ENCODE results near the gene TFDP1.

The TFDP1 gene

GRCh38 chr13:113601166-113602070 lies 16.9 kb downstream of the TFDP1 start:
- no peak overlapping the region for H3K4me3 ChIP-seq (ENCODE audit: low read length)
- peaks cover 8% of the 10 kb centered on the region for H3K4me1 ChIP-seq (ENCODE audit: insufficient read depth, low read length)
- H3K9me3 ChIP-seq (ENCODE audit: low read length), result peaks cover 53% of the 10 kb centered on the region
- H3K36me3 ChIP-seq (ENCODE audit: insufficient read depth, low read length), result peaks cover 62% of the 10 kb centered on the region
- H2AFZ ChIP-seq (ENCODE audit: low read depth, low read length), result no peak overlapping the region
- H3K27me3 ChIP-seq (ENCODE audit: insufficient read depth, low read length), result no peaks in the 10 kb centered on the region

- Histone ChIP-seq H3K27me3 (ENCODE audit: insufficient read depth, low read length) (no peaks in the 10 kb centered on the region), H2AFZ (ENCODE audit: low read depth, low read length) (no peak overlapping the region), H3K9me3 (ENCODE audit: low read length) (peaks cover 47% of the 10 kb centered on the region), H3K4me1 (ENCODE audit: insufficient read depth, low read length) (peaks cover 8% of the 10 kb centered on the region), H3K36me3 (ENCODE audit: insufficient read depth, low read length) (peaks cover 63% of the 10 kb centered on the region), H3K4me3 (ENCODE audit: low read length) (no peak overlapping the region)
These were observed 17.9 kb downstream of the TFDP1 start for GRCh38 chr13:113602291-113602988.

- Histone ChIP-seq H3K27me3 (ENCODE audit: insufficient read depth, low read length) (no peaks in the 10 kb centered on the region), H3K9me3 (ENCODE audit: low read length) (peaks cover 40% of the 10 kb centered on the region), H3K4me1 (ENCODE audit: insufficient read depth, low read length) (peaks cover 8% of the 10 kb centered on the region), H3K4me3 (ENCODE audit: low read length) (no peak overlapping the region), H3K36me3 (ENCODE audit: insufficient read depth, low read length) (peaks cover 60% of the 10 kb centered on the region), H2AFZ (ENCODE audit: low read depth, low read length) (no peak overlapping the region)
These were observed 18.7 kb downstream of the TFDP1 start for GRCh38 chr13:113603116-113603710.

GRCh38 chr13:113604186-113604585 lies 19.6 kb downstream of the TFDP1 start:
- Histone ChIP-seq H3K36me3 (ENCODE audit: insufficient read depth, low read length) (peaks cover 59% of the 10 kb centered on the region), H3K4me3 (ENCODE audit: low read length) (no peak overlapping the region), H3K4me1 (ENCODE audit: insufficient read depth, low read length) (peaks cover 8% of the 10 kb centered on the region), H3K27me3 (ENCODE audit: insufficient read depth, low read length) (no peaks in the 10 kb centered on the region), H3K9me3 (ENCODE audit: low read length) (peaks cover 34% of the 10 kb centered on the region), H2AFZ (ENCODE audit: low read depth, low read length) (no peak overlapping the region)

GRCh38 chr13:113605461-113605860 lies 20.9 kb downstream of the TFDP1 start:
- no peak overlapping the region for H3K4me3 ChIP-seq (ENCODE audit: low read length)
- no peak overlapping the region for H2AFZ ChIP-seq (ENCODE audit: low read depth, low read length)
- H3K9me3 ChIP-seq (ENCODE audit: low read length), result peaks cover 21% of the 10 kb centered on the region
- H3K4me1 ChIP-seq (ENCODE audit: insufficient read depth, low read length), result peaks cover 8% of the 10 kb centered on the region
- H3K27me3 ChIP-seq (ENCODE audit: insufficient read depth, low read length), result no peaks in the 10 kb centered on the region
- H3K36me3 ChIP-seq (ENCODE audit: insufficient read depth, low read length), result peaks cover 57% of the 10 kb centered on the region

GRCh38 chr13:113605866-113606438 lies 21.4 kb downstream of the TFDP1 start:
- H3K36me3 ChIP-seq (ENCODE audit: insufficient read depth, low read length), result peaks cover 55% of the 10 kb centered on the region

GRCh38 chr13:113607056-113607888 lies 22.7 kb downstream of the TFDP1 start:
- H3K27me3 ChIP-seq (ENCODE audit: insufficient read depth, low read length), result no peaks in the 10 kb centered on the region
- peaks cover 8% of the 10 kb centered on the region for H3K4me1 ChIP-seq (ENCODE audit: insufficient read depth, low read length)
- peaks cover 17% of the 10 kb centered on the region for H3K9me3 ChIP-seq (ENCODE audit: low read length)
- no peak overlapping the region for H2AFZ ChIP-seq (ENCODE audit: low read depth, low read length)
- H3K4me3 ChIP-seq (ENCODE audit: low read length), result no peak overlapping the region
- peaks cover 61% of the 10 kb centered on the region for H3K36me3 ChIP-seq (ENCODE audit: insufficient read depth, low read length)

More at GRCh38 chr13:113605866-113606438, 21.4 kb downstream of the TFDP1 start:
- peaks cover 8% of the 10 kb centered on the region for H3K4me1 ChIP-seq (ENCODE audit: insufficient read depth, low read length)
- H3K9me3 ChIP-seq (ENCODE audit: low read length), result peaks cover 17% of the 10 kb centered on the region
- H3K4me3 ChIP-seq (ENCODE audit: low read length), result no peak overlapping the region
- no peak overlapping the region for H2AFZ ChIP-seq (ENCODE audit: low read depth, low read length)
- H3K27me3 ChIP-seq (ENCODE audit: insufficient read depth, low read length), result no peaks in the 10 kb centered on the region

GRCh38 chr13:113607889-113608635 lies 23.5 kb downstream of the TFDP1 start:
- Histone ChIP-seq H3K4me3 (ENCODE audit: low read length) (no peak overlapping the region), H3K4me1 (ENCODE audit: insufficient read depth, low read length) (peaks cover under 1% of the 10 kb centered on the region), H3K36me3 (ENCODE audit: insufficient read depth, low read length) (peaks cover 67% of the 10 kb centered on the region), H2AFZ (ENCODE audit: low read depth, low read length) (no peak overlapping the region), H3K9me3 (ENCODE audit: low read length) (peaks cover 17% of the 10 kb centered on the region), H3K27me3 (ENCODE audit: insufficient read depth, low read length) (no peaks in the 10 kb centered on the region)

GRCh38 chr13:113608967-113609533 lies 24.5 kb downstream of the TFDP1 start:
- H2AFZ ChIP-seq (ENCODE audit: low read depth, low read length), result no peak overlapping the region
- no peaks in the 10 kb centered on the region for H3K4me1 ChIP-seq (ENCODE audit: insufficient read depth, low read length)
- no peak overlapping the region for H3K4me3 ChIP-seq (ENCODE audit: low read length)
- peaks cover 64% of the 10 kb centered on the region for H3K36me3 ChIP-seq (ENCODE audit: insufficient read depth, low read length)
- no peaks in the 10 kb centered on the region for H3K27me3 ChIP-seq (ENCODE audit: insufficient read depth, low read length)
- H3K9me3 ChIP-seq (ENCODE audit: low read length), result peaks cover 15% of the 10 kb centered on the region

GRCh38 chr13:113609616-113610015 lies 25.1 kb downstream of the TFDP1 start:
- Histone ChIP-seq H3K9me3 (ENCODE audit: low read length) (peaks cover 15% of the 10 kb centered on the region), H3K27me3 (ENCODE audit: insufficient read depth, low read length) (no peaks in the 10 kb centered on the region), H2AFZ (ENCODE audit: low read depth, low read length) (no peak overlapping the region), H3K36me3 (ENCODE audit: insufficient read depth, low read length) (peaks cover 58% of the 10 kb centered on the region), H3K4me1 (ENCODE audit: insufficient read depth, low read length) (no peaks in the 10 kb centered on the region), H3K4me3 (ENCODE audit: low read length) (no peak overlapping the region)

GRCh38 chr13:113610266-113610665 lies 25.7 kb downstream of the TFDP1 start:
- peaks cover 10% of the 10 kb centered on the region for H3K9me3 ChIP-seq (ENCODE audit: low read length)
- H2AFZ ChIP-seq (ENCODE audit: low read depth, low read length), result no peak overlapping the region
- H3K36me3 ChIP-seq (ENCODE audit: insufficient read depth, low read length), result peaks cover 53% of the 10 kb centered on the region
- no peaks in the 10 kb centered on the region for H3K27me3 ChIP-seq (ENCODE audit: insufficient read depth, low read length)
- no peak overlapping the region for H3K4me3 ChIP-seq (ENCODE audit: low read length)
- no peaks in the 10 kb centered on the region for H3K4me1 ChIP-seq (ENCODE audit: insufficient read depth, low read length)
